ENCODE measurements around the gene PRKG1.

DNA sequence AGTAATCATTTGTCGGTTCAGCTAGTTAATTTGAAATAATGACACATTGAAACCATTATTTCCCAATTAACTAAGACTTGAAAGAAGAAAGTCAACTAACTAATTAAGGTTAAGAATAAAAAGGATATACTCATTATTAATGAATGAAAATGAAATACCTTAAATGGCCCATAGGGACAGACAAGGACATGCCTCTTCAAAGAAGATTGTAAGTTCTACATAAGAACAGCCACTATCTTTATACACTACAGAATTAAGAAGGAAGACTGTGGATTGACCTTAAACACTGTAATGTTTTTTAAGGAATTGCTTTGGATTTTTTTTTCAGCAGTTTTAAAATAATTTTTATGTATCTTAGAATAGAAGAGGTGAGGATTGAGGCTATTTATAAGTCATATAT, 564.5 kb downstream of the PRKG1 start:
- TF ChIP-seq CTCF (IDR thresholded peaks at IDR 0.05), result 0 out of 2 replicates have a peak, but pooled peaks have one; percentile 10
- TF ChIP-seq ZFX (IDR thresholded peaks at IDR 0.05; ENCODE audit: borderline replicate concordance), result no peak
